ENCODE results near the gene SOAT2. TPM values are rescaled to one million over a fixed set of nuclear protein-coding genes. Genes with fewer than 3 reads are reported as not detected.

The SOAT2 gene
- polyA plus RNA-seq, 2 of the 4 experiments (the other 2 are of a cell fraction): 0.09 to 0.14 TPM

GRCh38 chr12:53113951-53114350 lies 10.7 kb downstream of the SOAT2 start (continued):
- TF ChIP-seq ATOH8 (CRISPR knock-in tag; IDR thresholded peaks at IDR 0.05; ENCODE audit: low read depth) (no peak), ESRRA (IDR thresholded peaks at IDR 0.05; ENCODE audit: borderline replicate concordance, low read length) (no peak), ZFP36 (IDR thresholded peaks at IDR 0.05; ENCODE audit: borderline replicate concordance, partially characterized antibody) (no peak), CBX2 (IDR thresholded peaks at IDR 0.05; ENCODE audit: borderline replicate concordance, low read depth) (no peak)

- ChIA-PET CTCF (interaction anchor here (1.0 to 3.7 kb wide), 2 partner anchors 14 to 149 kb away, joined by 3 to 24 read pairs; partner anchors contain the start of gene SOAT2), POLR2A (no interaction called here)
- no peak for DNase-seq (ENCODE audit: low read depth in 1 of 2, low spot score in 1 of 2)
- H3K4me1 ChIP-seq: no peaks in the 10 kb centered on the region
- no peak for FAIRE-seq
- no peak overlapping the region for H3K4me3 ChIP-seq
- no peaks in the 10 kb centered on the region for H3K9me3 ChIP-seq
- no peak overlapping the region for H3K4me2 ChIP-seq
- TF ChIP-seq CHD4 (IDR thresholded peaks at IDR 0.05; ENCODE audit: borderline replicate concordance) (no peak), HDAC2 (IDR thresholded peaks at IDR 0.05) (no peak)
- no peak overlapping the region for H3K27ac ChIP-seq
- WGBS (ENCODE audit: missing lambda C conversion rate): 91% methylated on average over 28 of the region's 33 CpGs
- ATAC-seq: peak in 1 of 2 experiments; percentile 16; a peak in 2 of 6 replicates
These were observed 12.0 kb downstream of the SOAT2 start for GRCh38 chr12:53115112-53115890.

GRCh38 chr12:53115891-53116648 lies 12.8 kb downstream of the SOAT2 start:
- no peak for FAIRE-seq
- Histone ChIP-seq H3K4me1 (no peaks in the 10 kb centered on the region), H3K9me3 (no peaks in the 10 kb centered on the region), H3K4me3 (no peak overlapping the region), H3K27ac (no peak overlapping the region), H3K4me2 (no peak overlapping the region)
- WGBS (ENCODE audit: missing lambda C conversion rate): 80% methylated on average over 8 of the region's 8 CpGs
- no peak for ATAC-seq
- CTCF ChIA-PET: interaction anchor here (1.1 to 3.7 kb wide), 2 partner anchors 14 to 23 kb away, joined by 5 to 24 read pairs; partner anchors contain the start of gene SOAT2
- DNase-seq (ENCODE audit: low read depth in 1 of 2, low spot score in 1 of 2): no peak
- no peak for TF ChIP-seq EP300 (IDR thresholded peaks at IDR 0.05)
- no peak for TF ChIP-seq HOXA7 (CRISPR knock-in tag; IDR thresholded peaks at IDR 0.05)
- TF ChIP-seq ESRRA (IDR thresholded peaks at IDR 0.05; ENCODE audit: borderline replicate concordance, low read length): no peak
- no peak for TF ChIP-seq ELK1 (IDR thresholded peaks at IDR 0.05; ENCODE audit: low read depth, low read length)
- TF ChIP-seq FOXS1 (CRISPR knock-in tag; IDR thresholded peaks at IDR 0.05): no peak
- peak; percentile 65 for TF ChIP-seq ZFP36 (IDR thresholded peaks at IDR 0.05; ENCODE audit: borderline replicate concordance, partially characterized antibody)
- POLR2A ChIA-PET: no interaction called here

- no peak overlapping the region for H3K4me2 ChIP-seq
- POLR2A ChIA-PET: no interaction called here
- no peaks in the 10 kb centered on the region for H3K9me3 ChIP-seq
- 54% methylated on average over 7 of the region's 8 CpGs for WGBS (ENCODE audit: missing lambda C conversion rate)
- no peak overlapping the region for H3K4me3 ChIP-seq
- TF ChIP-seq E2F6 (IDR thresholded peaks at IDR 0.05; ENCODE audit: borderline replicate concordance, low read depth) (no peak), RNF2 (IDR thresholded peaks at IDR 0.05; ENCODE audit: borderline replicate concordance, low read depth) (no peak), NFE2L2 (conservative IDR thresholded peaks at IDR 0.05; ENCODE audit: low read length) (no peak)
- DNase-seq (ENCODE audit: low read depth in 1 of 2, low spot score in 1 of 2) (no peak), FAIRE-seq (no peak), ATAC-seq (no peak)
- CTCF ChIA-PET: interaction anchor here (0.9 to 2.0 kb wide), 4 partner anchors 12 to 53 kb away, joined by 3 to 8 read pairs (median 4); partner anchors contain the start of gene IGFBP6
- peaks cover 8% of the 10 kb centered on the region; the same call in 2 of the 3 replicates for H3K4me1 ChIP-seq
- H3K27ac ChIP-seq: no peak overlapping the region
These were observed 15.5 kb downstream of the SOAT2 start for GRCh38 chr12:53118751-53119300.
